Fibroblast of mammary gland (primary cell): ENCODE data around the gene CHRNE.

ENCODE experiments used
- DNase-seq: peaks from one replicate; pipeline ENCODE4 v3.0.0-alpha.2; 2010; ENCODE audit warnings: low read depth
- H3K4me3 ChIP-seq: 2 replicates; pipeline ENCODE4 v1.5.1; 2011; ENCODE audit warnings: low read depth, mild to moderate bottlenecking, low read length, moderate library complexity; ENCODE audit not compliant: control insufficient read depth
- TF ChIP-seq, protein P1 (sequence below): conservative IDR thresholded peaks from 2 replicates; pipeline ENCODE4 v1.5.1; 2011; ENCODE audit warnings: low read depth, low read length, inconsistent platforms; ENCODE audit not compliant: control insufficient read depth, insufficient read depth

Gene CHRNE

DNA sequence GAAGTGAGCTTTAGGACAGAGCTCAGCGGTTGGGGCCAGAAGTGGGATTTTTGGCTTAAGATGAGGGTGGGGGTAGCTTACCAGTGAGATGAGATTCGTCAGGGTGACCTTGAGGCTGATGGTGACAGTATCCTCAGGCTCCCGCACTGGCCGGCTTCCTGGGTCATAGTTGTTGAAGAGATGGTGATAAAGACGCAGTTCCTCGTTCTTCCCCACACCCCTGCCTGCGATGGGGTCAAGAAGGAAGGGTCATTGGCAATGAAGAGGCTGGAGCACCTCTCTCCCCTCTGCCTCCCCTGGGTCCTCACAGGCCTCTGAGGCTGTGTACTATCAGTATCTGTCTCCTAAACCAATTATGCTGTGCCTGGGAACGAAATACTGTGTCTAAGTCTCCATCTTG, 358 bp downstream of the CHRNE start:
- no peak overlapping the region for H3K4me3 ChIP-seq
- DNase-seq = no peak
- TF ChIP-seq, protein P1, sequence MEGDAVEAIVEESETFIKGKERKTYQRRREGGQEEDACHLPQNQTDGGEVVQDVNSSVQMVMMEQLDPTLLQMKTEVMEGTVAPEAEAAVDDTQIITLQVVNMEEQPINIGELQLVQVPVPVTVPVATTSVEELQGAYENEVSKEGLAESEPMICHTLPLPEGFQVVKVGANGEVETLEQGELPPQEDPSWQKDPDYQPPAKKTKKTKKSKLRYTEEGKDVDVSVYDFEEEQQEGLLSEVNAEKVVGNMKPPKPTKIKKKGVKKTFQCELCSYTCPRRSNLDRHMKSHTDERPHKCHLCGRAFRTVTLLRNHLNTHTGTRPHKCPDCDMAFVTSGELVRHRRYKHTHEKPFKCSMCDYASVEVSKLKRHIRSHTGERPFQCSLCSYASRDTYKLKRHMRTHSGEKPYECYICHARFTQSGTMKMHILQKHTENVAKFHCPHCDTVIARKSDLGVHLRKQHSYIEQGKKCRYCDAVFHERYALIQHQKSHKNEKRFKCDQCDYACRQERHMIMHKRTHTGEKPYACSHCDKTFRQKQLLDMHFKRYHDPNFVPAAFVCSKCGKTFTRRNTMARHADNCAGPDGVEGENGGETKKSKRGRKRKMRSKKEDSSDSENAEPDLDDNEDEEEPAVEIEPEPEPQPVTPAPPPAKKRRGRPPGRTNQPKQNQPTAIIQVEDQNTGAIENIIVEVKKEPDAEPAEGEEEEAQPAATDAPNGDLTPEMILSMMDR = no peak

DNA sequence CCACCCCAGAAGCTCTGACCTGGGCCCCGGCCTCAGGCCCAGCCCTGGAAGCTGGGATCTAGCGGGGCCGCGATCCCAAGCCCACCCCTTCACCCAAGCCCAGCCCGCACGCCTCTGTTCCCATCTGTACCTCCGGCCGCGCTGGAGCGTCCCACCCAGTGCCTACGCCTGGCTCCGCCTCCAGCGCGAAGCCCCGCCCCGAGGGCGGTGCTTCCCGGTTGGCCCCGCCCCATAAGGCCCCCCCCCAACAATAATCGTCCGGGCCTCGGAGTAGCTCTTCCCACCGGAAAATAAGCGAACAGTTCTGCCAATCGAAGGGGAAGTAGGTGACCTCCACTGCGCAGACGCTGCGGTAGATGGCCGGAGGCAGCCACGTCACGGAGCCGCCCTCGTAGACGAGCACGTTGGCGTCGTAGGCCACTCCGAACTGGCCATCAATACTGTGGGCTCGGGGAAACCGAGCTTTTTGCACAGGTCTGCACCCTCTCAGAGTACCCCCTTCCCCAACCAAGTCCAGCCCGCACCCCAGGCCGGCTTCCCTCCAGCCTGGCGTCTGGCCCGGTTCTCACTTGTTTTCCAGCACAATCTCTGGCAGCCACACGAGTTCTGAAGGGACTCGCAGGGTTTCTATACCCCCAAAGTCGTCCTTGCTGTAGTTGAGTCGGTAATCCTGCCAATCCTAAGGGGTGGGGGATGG, 1.1 kb downstream of the CHRNE start:
- no peak for DNase-seq
- TF ChIP-seq, protein P1 = no peak
- H3K4me3 ChIP-seq = no peak overlapping the region

DNA sequence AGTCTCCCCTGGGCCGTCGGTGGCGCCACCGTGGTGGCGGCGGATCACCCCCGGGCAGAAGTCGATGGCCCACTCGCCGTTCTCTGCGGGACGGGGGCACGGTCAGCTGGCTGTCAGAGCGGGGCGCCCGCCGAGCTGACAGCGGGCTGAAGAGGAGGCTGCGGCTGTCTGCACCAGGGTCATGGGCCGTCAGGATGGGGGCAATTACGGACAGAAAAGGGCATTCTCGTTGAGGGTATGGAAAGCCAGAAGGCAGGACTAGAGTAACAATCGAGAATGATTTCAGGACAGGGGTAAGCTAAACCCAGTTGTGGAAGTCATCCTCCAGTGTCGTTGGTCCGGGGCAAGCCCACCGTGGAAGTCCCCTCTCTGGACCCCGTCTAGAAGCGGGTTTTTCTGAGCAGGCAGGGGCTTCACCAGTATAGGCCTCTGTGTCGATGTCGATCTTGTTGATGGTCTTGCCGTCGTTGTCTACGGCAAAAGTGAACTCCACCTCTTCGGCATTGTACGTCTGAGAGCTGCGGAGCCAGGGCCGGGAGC, 1.7 kb downstream of the CHRNE start:
- TF ChIP-seq, protein P1 = no peak
- no peak overlapping the region for H3K4me3 ChIP-seq
- DNase-seq = no peak

DNA sequence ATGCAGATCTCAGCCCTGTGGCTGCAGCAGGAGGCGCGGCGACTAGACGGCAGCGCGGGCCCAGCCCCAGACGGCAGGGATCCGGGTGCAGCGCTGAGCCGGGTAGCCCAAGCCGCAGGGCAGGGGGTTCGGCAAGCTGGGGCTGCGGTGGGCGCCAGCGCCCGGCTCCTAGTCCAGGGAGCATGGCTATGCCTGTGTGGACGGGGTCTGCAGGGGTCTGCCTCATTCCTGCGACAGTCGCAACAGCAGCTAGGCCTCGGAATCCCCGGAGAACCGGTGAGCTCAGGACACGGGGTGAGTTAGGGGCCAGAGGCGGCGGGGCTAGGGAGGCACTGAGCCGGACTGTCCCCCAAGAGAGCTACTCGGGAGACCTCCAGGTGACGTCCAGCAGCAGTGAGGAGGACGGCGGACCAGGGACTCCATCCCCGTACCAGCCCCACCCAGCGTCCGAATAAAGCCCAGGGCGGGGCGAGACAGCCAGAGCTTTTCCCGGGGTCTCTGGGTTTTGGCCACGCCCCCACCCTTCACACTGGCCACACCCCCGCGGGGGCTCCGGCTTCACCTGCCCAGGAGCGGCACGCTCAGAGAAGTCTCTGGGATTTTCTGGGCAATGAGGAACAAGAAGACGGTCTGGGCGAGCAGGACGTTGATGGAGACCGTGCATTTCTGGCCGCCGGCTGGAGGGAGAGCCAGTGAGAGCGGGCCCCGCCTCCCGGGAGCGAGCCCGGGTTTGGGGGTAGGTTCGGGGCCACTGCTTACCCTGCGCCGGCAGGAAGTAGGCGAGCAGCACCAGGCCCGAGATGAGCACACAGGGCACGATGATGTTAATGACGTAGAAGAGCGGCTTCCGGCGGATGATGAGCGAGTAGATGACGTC, 2.4 kb downstream of the CHRNE start:
- TF ChIP-seq, protein P1 = no peak
- H3K4me3 ChIP-seq = no peak overlapping the region
- DNase-seq = no peak

DNA sequence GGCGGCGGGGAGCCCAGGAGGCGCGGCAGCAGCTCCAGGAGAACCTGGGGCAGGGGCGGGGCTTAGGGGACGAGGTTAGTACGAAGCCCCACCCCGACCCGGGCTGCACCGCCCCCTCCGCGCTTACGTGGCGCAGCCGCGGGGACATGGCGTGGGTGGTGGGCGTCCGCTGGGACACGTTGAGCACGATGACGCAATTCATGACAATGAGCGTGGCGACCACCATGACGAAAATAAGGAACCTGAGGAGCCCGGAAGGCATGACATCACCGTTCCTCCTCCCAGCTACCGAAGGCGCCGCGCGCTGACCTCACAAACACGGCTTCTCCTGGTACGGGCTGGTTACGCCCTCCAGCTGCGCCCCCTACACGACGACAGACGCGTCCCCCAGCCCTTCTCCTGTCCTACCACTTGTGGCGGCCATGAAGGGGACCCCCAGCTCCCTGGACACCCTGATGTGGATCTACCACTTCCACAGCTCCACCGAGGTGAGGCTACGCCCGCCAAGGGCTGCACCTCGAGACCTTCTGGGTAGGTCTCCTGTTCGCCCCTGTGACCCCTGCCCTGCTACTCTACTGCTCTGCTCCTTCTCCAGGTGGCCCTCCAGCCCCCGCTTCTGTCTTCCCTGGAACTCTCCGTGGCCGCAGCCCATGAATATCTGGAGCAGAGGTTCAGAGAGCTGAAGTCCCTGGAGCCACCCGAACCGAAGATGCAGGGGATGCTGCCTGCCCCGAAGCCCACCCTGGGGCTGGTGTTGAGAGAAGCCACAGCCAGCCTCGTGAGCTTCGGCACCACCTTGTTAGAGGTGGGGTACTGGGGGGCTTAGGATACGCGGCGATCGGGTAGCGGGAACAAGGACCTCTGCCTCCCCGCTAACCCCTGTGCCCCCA, 3.3 kb downstream of the CHRNE start, which contains the start of gene C17orf107:
Gene C17orf107, plus strand, starts transcription at position 196 of the 890 bp plus-strand sequence. Its CDS starts 227 bp downstream, at position 423.
- TF ChIP-seq, protein P1 = no peak
- DNase-seq = peak; percentile 93
- H3K4me3 ChIP-seq = peak within 1 kb of the TSS; percentile 51

DNA sequence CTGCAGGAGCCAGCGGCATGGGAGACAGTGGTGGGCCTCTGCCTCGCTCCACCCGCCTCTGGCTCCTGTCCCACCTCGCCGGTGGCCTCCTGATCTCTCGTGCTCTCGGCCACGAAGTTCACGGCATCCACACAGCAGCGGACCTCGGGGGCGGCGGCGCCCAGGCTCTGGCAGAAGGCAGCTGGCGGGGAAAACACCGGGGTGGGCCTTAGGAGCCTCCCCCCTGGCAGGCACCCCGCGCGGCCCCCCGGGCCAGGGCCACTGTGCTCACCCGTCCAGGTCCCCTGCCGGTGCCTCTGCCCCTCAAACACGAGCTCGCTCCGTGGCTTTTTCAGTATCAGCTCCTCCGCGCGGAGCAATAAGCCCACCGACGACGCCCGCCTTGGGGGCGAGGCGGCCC, 4.0 kb downstream of the CHRNE start:
- TF ChIP-seq, protein P1 = no peak
- no peak for DNase-seq
- peak overlapping the region; percentile 51 for H3K4me3 ChIP-seq
